H1 (cell line): Measurements from ENCODE around the gene UHRF1. TPM values are rescaled to one million over a fixed set of nuclear protein-coding genes. Genes with fewer than 3 reads are reported as not detected.

Experiments used
- CTCF ChIA-PET: fragments of 300-600 bp; sonication (Branson Sonifier 250); formaldehyde crosslinking; loops from one replicate; lab custom pipeline; 2021; ENCODE audit not compliant: partially characterized antibody; lab: Charles Lee
- POLR2A ChIA-PET: fragments of 300-600 bp; sonication (Branson Sonifier 250); formaldehyde crosslinking; loops from one replicate; lab custom pipeline; 2021; ENCODE audit warnings: inconsistent platforms; ENCODE audit not compliant: partially characterized antibody; lab: Charles Lee
- DNase-seq, 2 experiments: peaks; one replicate each; pipeline versions ENCODE4 v3.0.0 to v3.0.0-alpha.2; 2010 to 2022; ENCODE audit warnings: low spot score in 2 of 2, low read depth in 1 of 2, mixed read lengths in 1 of 2
- FAIRE-seq: peaks from 2 replicates; lab custom pipeline; 2011; peaks lifted over from hg19 to GRCh38; lab: Jason Lieb, UNC
- H2AFZ ChIP-seq: 2 replicates; pipeline ENCODE4 v1.8.1; 2012; ENCODE audit warnings: low read length, inconsistent platforms
- H2AK5ac ChIP-seq: 2 replicates; pipeline ENCODE4 v1.6.1; 2013; ENCODE audit warnings: low read depth, low read length
- H2BK120ac ChIP-seq: replicated peaks from 2 replicates; pipeline ENCODE3; 2013; ENCODE audit warnings: low read depth, low read length, inconsistent platforms
- H2BK12ac ChIP-seq: 2 replicates; pipeline ENCODE4 v1.6.1; 2013; ENCODE audit warnings: low read depth, low read length
- H2BK15ac ChIP-seq: 2 replicates; pipeline ENCODE4 v1.6.1; 2013; ENCODE audit warnings: low read length
- H2BK20ac ChIP-seq: 2 replicates; pipeline ENCODE4 v1.6.1; 2013; ENCODE audit warnings: low read length
- H2BK5ac ChIP-seq: 2 replicates; pipeline ENCODE4 v1.6.1; 2013; ENCODE audit warnings: low read depth, low read length
- H3K14ac ChIP-seq: 2 replicates; pipeline ENCODE4 v1.6.1; 2013; ENCODE audit warnings: inconsistent platforms; ENCODE audit not compliant: insufficient read length
- H3K18ac ChIP-seq: 2 replicates; pipeline ENCODE4 v1.6.1; 2013; ENCODE audit warnings: low read length; ENCODE audit errors: extremely low read depth
- H3K23ac ChIP-seq: 2 replicates; pipeline ENCODE4 v1.6.1; 2013; ENCODE audit warnings: inconsistent platforms; ENCODE audit not compliant: insufficient read length
- H3K23me2 ChIP-seq: 2 replicates; pipeline ENCODE4 v1.6.1; 2013; ENCODE audit warnings: low read depth, low read length
- H3K27ac ChIP-seq: 2 replicates; pipeline ENCODE4 v1.6.1; 2011; ENCODE audit warnings: low read depth, low read length, inconsistent platforms
- H3K27me3 ChIP-seq, 4 experiments: replicated peaks in 1 of 4; 1 replicate in 1 of 4; 2 replicates in 3 of 4; pipeline versions ENCODE4 v1.6.1 to v1.8.1; 2011 to 2013; ENCODE audit warnings: low read length in 3 of 4, mild to moderate bottlenecking in 3 of 4, inconsistent platforms in 2 of 4, mixed read lengths in 2 of 4, moderate library complexity in 1 of 4; ENCODE audit not compliant: control insufficient read depth in 3 of 4, insufficient read depth in 3 of 4; ENCODE audit errors: extremely low read depth in 1 of 4
- H3K36me3 ChIP-seq, 4 experiments: 2 replicates each; pipeline versions ENCODE4 v1.6.1 to v1.8.1; 2011 to 2013; ENCODE audit warnings: mild to moderate bottlenecking in 4 of 4, low read length in 3 of 4, moderate library complexity in 2 of 4, control low read depth in 1 of 4, inconsistent platforms in 1 of 4; ENCODE audit not compliant: insufficient read depth in 4 of 4, control insufficient read depth in 2 of 4
- H3K4ac ChIP-seq: replicated peaks from 2 replicates; pipeline ENCODE3; 2013; ENCODE audit warnings: low read length, low read depth, mixed read lengths, inconsistent platforms; ENCODE audit not compliant: insufficient read length
- H3K4me1 ChIP-seq, 4 experiments: replicated peaks in 1 of 4; 1 replicate in 1 of 4; 2 replicates in 3 of 4; pipeline versions ENCODE4 v1.6.1 to v1.8.1; 2011 to 2013; ENCODE audit warnings: low read length in 3 of 4, inconsistent platforms in 2 of 4, mixed read lengths in 1 of 4; ENCODE audit not compliant: insufficient read depth in 4 of 4, control insufficient read depth in 3 of 4
- H3K4me2 ChIP-seq, 2 experiments: 2 replicates each; pipeline versions ENCODE4 v1.6.1 to v1.8.1; 2011 to 2013; ENCODE audit warnings: low read depth in 2 of 2, low read length in 2 of 2, control low read depth in 1 of 2, inconsistent platforms in 1 of 2, mild to moderate bottlenecking in 1 of 2; ENCODE audit not compliant: insufficient read depth in 1 of 2
- H3K4me3 ChIP-seq, 4 experiments: fragments of 200-600, 300-600 bp in 1 of 4; sonication (generic), shearing (Covaris generic), sonication (Bioruptor Twin) in 1 of 4; 2 replicates each; pipeline versions ENCODE4 v1.5.1 to v1.8.1; 2011 to 2016; ENCODE audit warnings: low read length in 4 of 4, low read depth in 3 of 4, control low read depth in 2 of 4, inconsistent platforms in 2 of 4, mild to moderate bottlenecking in 2 of 4, mixed read lengths in 1 of 4, moderate library complexity in 1 of 4; ENCODE audit not compliant: insufficient read depth in 2 of 4; ENCODE audit errors: extremely low read depth in 1 of 4
- H3K56ac ChIP-seq: replicated peaks from 2 replicates; pipeline ENCODE3; 2013; ENCODE audit warnings: low read depth, mild to moderate bottlenecking, mixed read lengths, low read length, inconsistent platforms; ENCODE audit not compliant: insufficient read length
- H3K79me1 ChIP-seq: 2 replicates; pipeline ENCODE4 v1.6.1; 2013; ENCODE audit warnings: low read depth, low read length, control low read depth
- H3K79me2 ChIP-seq, 2 experiments: 2 replicates each; pipeline versions ENCODE4 v1.6.1 to v1.8.1; 2012 to 2013; ENCODE audit warnings: low read length in 2 of 2, mild to moderate bottlenecking in 2 of 2, inconsistent platforms in 1 of 2; ENCODE audit not compliant: insufficient read depth in 2 of 2, control insufficient read depth in 1 of 2
- H3K9ac ChIP-seq, 4 experiments: replicated peaks in 1 of 4; 1 replicate in 1 of 4; 2 replicates in 3 of 4; pipeline versions ENCODE4 v1.6.1 to v1.8.1; 2011 to 2013; ENCODE audit warnings: low read depth in 3 of 4, low read length in 3 of 4, control low read depth in 2 of 4, mild to moderate bottlenecking in 2 of 4, moderate library complexity in 2 of 4, inconsistent platforms in 1 of 4; ENCODE audit errors: extremely low read depth in 1 of 4
- H3K9me3 ChIP-seq, 2 experiments: 2 replicates each; pipeline versions ENCODE4 v1.6.1 to v1.8.1; 2012 to 2013; ENCODE audit warnings: mild to moderate bottlenecking in 2 of 2, moderate library complexity in 2 of 2, control low read depth in 1 of 2, inconsistent platforms in 1 of 2, low read depth in 1 of 2, low read length in 1 of 2, mixed read lengths in 1 of 2; ENCODE audit not compliant: insufficient read depth in 2 of 2
- H4K20me1 ChIP-seq, 2 experiments: replicated peaks in 1 of 2; 2 replicates each; pipeline versions ENCODE3 to v1.8.1; 2011 to 2013; ENCODE audit warnings: inconsistent platforms in 2 of 2, low read length in 2 of 2, mild to moderate bottlenecking in 1 of 2; ENCODE audit not compliant: insufficient read depth in 2 of 2, control insufficient read depth in 1 of 2
- H4K5ac ChIP-seq: 2 replicates; pipeline ENCODE4 v1.6.1; 2013; ENCODE audit warnings: low read length, low read depth, mixed read lengths, inconsistent platforms; ENCODE audit not compliant: insufficient read length
- H4K8ac ChIP-seq: 2 replicates; pipeline ENCODE4 v1.8.0; 2013; ENCODE audit warnings: mild to moderate bottlenecking, moderate library complexity, low read length, inconsistent platforms; ENCODE audit not compliant: insufficient read depth; ENCODE audit errors: extremely low read depth
- H4K91ac ChIP-seq: replicated peaks from 2 replicates; pipeline ENCODE3; 2013; ENCODE audit warnings: low read length, mixed read lengths, inconsistent platforms; ENCODE audit not compliant: insufficient read length
- ATF3 ChIP-seq: IDR thresholded peaks from 2 replicates; pipeline ENCODE4 v1.6.1; 2011; ENCODE audit warnings: low read depth, mild to moderate bottlenecking, low read length; ENCODE audit not compliant: insufficient read depth
- CREB1 ChIP-seq: IDR thresholded peaks from 2 replicates; pipeline ENCODE4 v1.6.1; 2012; ENCODE audit warnings: inconsistent platforms
- CTBP2 ChIP-seq: IDR thresholded peaks from 2 replicates; pipeline ENCODE4 v1.7.0; 2011; ENCODE audit warnings: borderline replicate concordance, mild to moderate bottlenecking, moderate library complexity, mixed read lengths, low read length; ENCODE audit not compliant: insufficient read depth, insufficient read length
- HDAC2 ChIP-seq, 2 experiments: fragments of 300-600 bp in 1 of 2; sonication (generic) in 1 of 2; IDR thresholded peaks; 2 replicates each; pipeline ENCODE4 v1.6.1; 2011 to 2012; ENCODE audit warnings: low read depth in 2 of 2, low read length in 2 of 2, mild to moderate bottlenecking in 2 of 2, moderate library complexity in 2 of 2, borderline replicate concordance in 1 of 2, inconsistent platforms in 1 of 2
- JUN ChIP-seq: IDR thresholded peaks from 2 replicates; pipeline ENCODE4 v1.6.1; 2011; ENCODE audit warnings: low read depth, mild to moderate bottlenecking, improper control_type of control experiment, low read length
- KDM4A ChIP-seq: IDR thresholded peaks from one replicate; pipeline ENCODE4 v1.7.1; 2012; ENCODE audit warnings: low read depth, mild to moderate bottlenecking, moderate library complexity, low read length, inconsistent platforms; ENCODE audit not compliant: severe bottlenecking
- PHF8 ChIP-seq: fragments of 200-600 bp; sonication (generic); conservative IDR thresholded peaks from 2 replicates; pipeline ENCODE4 v1.7.1; 2012; ENCODE audit warnings: low read depth, mild to moderate bottlenecking, inconsistent platforms, low read length, moderate library complexity
- POLR2AphosphoS5 ChIP-seq: IDR thresholded peaks from 2 replicates; pipeline ENCODE4 v1.6.1; 2011; ENCODE audit warnings: low read depth, low read length
- SP4 ChIP-seq: IDR thresholded peaks from 2 replicates; pipeline ENCODE4 v1.6.1; 2012; ENCODE audit warnings: low read length, inconsistent platforms
- ZNF274 ChIP-seq: IDR thresholded peaks from 2 replicates; pipeline ENCODE4 v1.7.0; 2012; ENCODE audit warnings: low read length, borderline replicate concordance; ENCODE audit errors: extremely low read depth
- WGBS, 2 experiments: shearing (Covaris generic) in 1 of 2; methylation state at CpG; one replicate each; pipeline versions ENCODE4 v1.1.6 to v1.1.7; 2013 to 2015; ENCODE audit warnings: low lambda C conversion rate in 2 of 2, mixed read lengths in 2 of 2, inconsistent platforms in 1 of 2, low coverage in 1 of 2, missing lambda C conversion rate in 1 of 2; ENCODE audit not compliant: insufficient replicate concordance in 2 of 2, insufficient coverage in 1 of 2, insufficient read length in 1 of 2; ENCODE audit errors: extremely low coverage in 1 of 2, missing lambda C conversion rate in 1 of 2; 5-methylcytosine and 5-hydroxymethylcytosine counted together
- polyA plus RNA-seq, 7 experiments: library from polyadenylated mRNA; depleted of rRNA in 3 of 7; stranded (reverse) in 5 of 7; unstranded in 2 of 7; fragments of >200 nt in 5 of 7; fragments of 200-250 nt in 2 of 7; gene quantifications; 1 replicate in 5 of 7; 2 replicates in 1 of 7; 4 replicates in 1 of 7; pipeline versions ENCODE4 v1.2.1 to v1.2.3, GENCODE V29; 2011 to 2013; ENCODE audit warnings: missing spikeins in 2 of 7, mixed read lengths in 2 of 7
- total RNA-seq: library from RNA; stranded (reverse); fragmentation: NEBNext Ultra II Directional; extraction: Animal tissue kit (Norgen Biotek cat#: 25700); gene quantifications from 2 replicates; pipeline ENCODE4 v1.2.1, GENCODE V29; 2021

UHRF1 gene
- total and polyA plus RNA-seq, 2 of the 8 experiments (the other 6 are each of a cell fraction or from before 2014, with no cell fraction given): 14.7 to 65.8 TPM

DNA sequence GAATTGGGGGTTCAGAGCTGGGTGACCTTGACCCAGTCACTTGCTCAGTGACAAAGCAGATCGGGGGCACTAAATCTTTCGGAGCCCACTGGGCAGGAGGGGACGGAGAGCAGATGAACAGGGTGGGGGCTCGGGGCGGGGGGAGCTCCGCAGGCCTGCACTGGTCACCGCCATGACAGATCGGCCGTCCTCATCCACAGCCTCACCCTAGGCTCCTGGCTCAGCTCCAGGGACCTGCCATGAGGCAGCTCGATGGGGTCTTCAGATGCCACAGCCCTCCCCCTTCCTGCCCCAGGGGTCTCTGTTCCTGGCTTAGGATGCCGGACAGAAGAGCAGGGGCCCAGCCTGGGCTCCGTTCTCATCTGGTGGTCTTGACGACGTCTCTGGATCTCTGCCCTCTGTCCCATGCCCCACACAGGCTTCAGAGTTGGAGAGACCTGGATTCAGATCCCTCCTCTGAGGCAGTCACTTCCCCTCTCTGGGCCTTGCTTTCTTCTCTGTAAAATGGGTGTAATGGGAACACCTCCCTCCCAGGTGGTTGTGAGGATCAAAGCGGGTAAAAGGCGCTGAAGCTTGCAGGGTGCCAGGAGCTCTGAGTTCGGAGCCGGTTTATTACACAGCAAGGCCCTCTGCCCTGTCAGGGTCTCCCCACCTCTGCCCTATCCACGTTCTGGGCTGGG lies 62.7 kb downstream of the UHRF1 start:
- peak overlapping the region; percentile 71; the same call in 1 of the 2 replicates for H4K8ac ChIP-seq
- no peak overlapping the region for H3K56ac ChIP-seq
- H4K91ac ChIP-seq: no peak overlapping the region
- H3K23me2 ChIP-seq: peaks cover 11% of the 10 kb centered on the region; the same call in 1 of the 2 replicates
- peaks cover 3 to 19% (median 16%) of the 10 kb centered on the region in 4 experiments for H3K4me1 ChIP-seq
- WGBS, 2 experiments: 90% methylated on average over 16 of the region's 19 CpGs; no CpG with 5 or more reads in 1 of the 2 experiments
- H3K36me3 ChIP-seq: peaks cover 0 to 4% (median 0%) of the 10 kb centered on the region in 4 experiments; a peak in 1 of 8 replicates
- FAIRE-seq (no peak), DNase-seq (no peak)
- no peak overlapping the region for H2AFZ ChIP-seq
- no peaks in the 10 kb centered on the region for H3K9me3 ChIP-seq
- peaks cover 18% of the 10 kb centered on the region for H3K79me1 ChIP-seq
- no peak overlapping the region for H3K4ac ChIP-seq
- H3K27ac ChIP-seq: no peak overlapping the region
- no peak overlapping the region for H3K23ac ChIP-seq
- H2BK5ac ChIP-seq: peak overlapping the region; percentile 58; the same call in 1 of the 2 replicates
- no peak overlapping the region for H2AK5ac ChIP-seq
- H3K4me3 ChIP-seq: peak overlapping the region in 2 of 4 experiments; percentile 50 to 67; a peak in 2 of 8 replicates
- peak overlapping the region; percentile 79 to 98 for H3K4me2 ChIP-seq
- POLR2A ChIA-PET: interaction anchor here (0.9 to 1.4 kb wide), 4 partner anchors 9 to 24 kb away, joined by 3 to 6 read pairs (median 4); no protein-coding TSS in a partner anchor
- CTCF ChIA-PET: interaction anchor here (0.5 to 5.7 kb wide), 10 partner anchors 8 to 372 kb away, joined by 3 to 38 read pairs (median 6); no protein-coding TSS in a partner anchor
- peaks cover 0 to 5% (median 0%) of the 10 kb centered on the region in 4 experiments; a peak in 2 of 7 replicates for H3K27me3 ChIP-seq
- H2BK20ac ChIP-seq: no peak overlapping the region
- H2BK15ac ChIP-seq: no peak overlapping the region
- H4K5ac ChIP-seq: no peak overlapping the region
- no peak overlapping the region for H2BK12ac ChIP-seq
- no peak overlapping the region; a peak in 2 of 7 replicates for H3K9ac ChIP-seq
- H3K14ac ChIP-seq: no peak overlapping the region
- H3K79me2 ChIP-seq: peaks cover 10 to 57% of the 10 kb centered on the region in 2 experiments; a peak in 3 of 4 replicates
- H2BK120ac ChIP-seq: no peak overlapping the region
- no peak overlapping the region for H3K18ac ChIP-seq
- peaks cover 11 to 19% of the 10 kb centered on the region in 2 experiments for H4K20me1 ChIP-seq
- no peak for TF ChIP-seq PHF8
- no peak for TF ChIP-seq CTBP2
- no peak for TF ChIP-seq CREB1
- no peak for TF ChIP-seq ATF3
- TF ChIP-seq JUN: no peak
- TF ChIP-seq SP4: no peak
- no peak for TF ChIP-seq KDM4A
- no peak for TF ChIP-seq ZNF274
- no peak for TF ChIP-seq HDAC2 (IDR thresholded peaks at IDR 0.05; ENCODE audit: borderline replicate concordance in 1 of 2, low read depth in 2 of 2, low read length in 2 of 2)
- no peak for TF ChIP-seq POLR2AphosphoS5
